ENCODE data around the gene ZNF417. TPM values are rescaled to one million over a fixed set of nuclear protein-coding genes. Genes with fewer than 3 reads are reported as not detected.
"Not testable (repeated sequence)": the region's sequence is repeated elsewhere in the genome, so short reads cannot be mapped to it uniquely, and the experiment has no call there.

Gene ZNF417
- total RNA-seq, 2 experiments from 2014 or later: 10.6 to 11.1 TPM

DNA sequence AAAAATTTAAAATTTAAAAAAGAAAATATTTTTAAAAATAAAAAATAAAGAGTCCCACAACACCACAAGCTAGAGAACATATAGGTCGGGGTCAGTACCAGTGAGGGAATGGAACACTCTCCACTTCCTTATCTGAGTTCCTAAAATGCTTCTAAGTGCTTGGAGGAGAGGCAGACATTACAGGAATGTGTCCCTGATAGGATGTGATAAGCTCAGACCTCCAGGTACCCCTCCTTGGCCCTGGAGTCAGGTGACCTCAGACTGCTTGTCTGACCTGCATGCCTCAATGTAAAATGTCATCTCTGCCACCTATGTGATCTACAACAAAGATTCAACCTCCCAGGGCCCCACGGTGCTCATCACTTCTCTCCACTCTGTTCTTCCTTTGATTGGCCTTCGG lies 30.3 kb downstream of the ZNF417 start:
- Mint-ChIP-seq H3K4me3 (no peak overlapping the region), H3K27ac (no peak overlapping the region), H3K9me3 (peaks cover 47% of the 10 kb centered on the region), H3K4me1 (ENCODE audit: low read depth) (peaks cover 19% of the 10 kb centered on the region), H3K27me3 (no peaks in the 10 kb centered on the region), H3K36me3 (peaks cover 64% of the 10 kb centered on the region)
- intact Hi-C loops (cut with micrococcal nuclease): loop anchor here (10.0 kb wide), 1 partner anchor 269 kb away; the partner anchor contains the start of gene ZNF329
- CTCF ChIA-PET: interaction anchor here (1.3 kb wide), 1 partner anchor 265 kb away, joined by 3 read pairs; the partner anchor contains the start of gene ZNF329
- POLR2A ChIA-PET: no interaction called here
- no peak for DNase-seq

DNA sequence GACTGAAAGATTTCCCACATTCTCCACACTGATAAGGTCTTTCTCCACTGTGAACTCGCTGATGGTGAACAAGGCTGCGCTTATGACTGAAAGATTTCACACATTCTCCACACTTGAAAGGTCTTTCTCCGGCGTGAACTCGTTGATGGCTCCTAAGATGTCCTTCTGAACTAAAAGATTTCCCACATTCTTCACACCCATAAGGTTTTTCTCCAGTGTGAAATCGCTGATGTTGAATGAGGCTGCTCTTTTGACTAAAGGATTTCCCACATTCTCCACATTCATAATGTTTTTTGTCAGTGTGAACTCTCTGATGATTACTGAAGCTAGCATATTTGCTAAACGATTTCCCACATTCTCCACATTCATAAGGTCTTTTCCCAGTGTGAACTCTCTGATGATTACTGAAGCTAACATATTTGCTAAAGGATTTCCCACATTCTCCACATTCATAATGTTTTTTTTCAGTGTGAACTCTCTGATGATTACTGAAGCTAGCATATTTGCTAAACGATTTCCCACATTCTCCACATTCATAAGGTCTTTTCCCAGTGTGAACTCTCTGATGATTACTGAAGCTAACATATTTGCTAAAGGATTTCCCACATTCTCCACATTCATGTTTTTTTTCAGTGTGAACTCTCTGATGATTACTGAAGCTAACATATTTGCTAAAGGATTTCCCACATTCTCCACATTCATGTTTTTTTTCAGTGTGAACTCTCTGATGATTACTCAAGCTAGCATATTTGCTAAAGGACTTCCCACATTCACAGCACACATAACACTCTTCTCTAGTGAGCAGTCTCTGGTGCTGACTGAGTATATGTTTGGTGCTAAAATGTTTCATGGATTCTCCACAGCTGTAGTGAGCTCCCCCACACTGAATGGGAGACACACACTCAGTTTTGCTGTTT lies 42.3 kb downstream of the ZNF417 start:
- H3K4me1 Mint-ChIP-seq (ENCODE audit: low read depth); H3K27me3 Mint-ChIP-seq; CTCF ChIA-PET; DNase-seq; H3K4me3 Mint-ChIP-seq; POLR2A ChIA-PET; H3K27ac Mint-ChIP-seq; intact Hi-C loops (cut with micrococcal nuclease): not testable (repeated sequence)
- H3K9me3 Mint-ChIP-seq: peaks cover 74% of the 10 kb centered on the region
- H3K36me3 Mint-ChIP-seq: peaks cover 80% of the 10 kb centered on the region

DNA sequence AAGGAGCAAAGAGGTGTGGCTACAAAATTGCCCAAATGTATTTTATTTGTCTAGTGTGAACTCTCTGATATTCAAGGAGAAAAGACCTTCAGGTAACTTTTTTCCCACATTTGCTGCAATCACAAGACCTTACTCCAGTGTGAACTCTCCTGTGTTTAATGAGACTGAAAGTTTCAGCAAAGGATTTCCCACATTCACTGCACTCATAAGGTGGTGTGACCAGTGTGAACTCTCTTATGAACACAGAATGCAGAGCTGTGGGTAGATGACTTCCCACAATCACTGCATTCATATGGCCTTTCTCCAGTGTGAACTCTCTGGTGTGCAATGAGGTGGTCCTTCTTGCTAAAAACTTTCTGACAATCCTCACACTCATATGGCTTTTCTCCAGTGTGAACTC lies 43.9 kb downstream of the ZNF417 start:
- H3K27me3 Mint-ChIP-seq: no peaks in the 10 kb centered on the region
- ChIA-PET POLR2A (no interaction called here), CTCF (no interaction called here)
- H3K4me1 Mint-ChIP-seq (ENCODE audit: low read depth): no peaks in the 10 kb centered on the region
- peaks cover 76% of the 10 kb centered on the region for H3K9me3 Mint-ChIP-seq
- no peak overlapping the region for H3K27ac Mint-ChIP-seq
- no peak for DNase-seq
- intact Hi-C loops (cut with micrococcal nuclease): no loop called here
- no peak overlapping the region for H3K4me3 Mint-ChIP-seq
- H3K36me3 Mint-ChIP-seq: peaks cover 81% of the 10 kb centered on the region

DNA sequence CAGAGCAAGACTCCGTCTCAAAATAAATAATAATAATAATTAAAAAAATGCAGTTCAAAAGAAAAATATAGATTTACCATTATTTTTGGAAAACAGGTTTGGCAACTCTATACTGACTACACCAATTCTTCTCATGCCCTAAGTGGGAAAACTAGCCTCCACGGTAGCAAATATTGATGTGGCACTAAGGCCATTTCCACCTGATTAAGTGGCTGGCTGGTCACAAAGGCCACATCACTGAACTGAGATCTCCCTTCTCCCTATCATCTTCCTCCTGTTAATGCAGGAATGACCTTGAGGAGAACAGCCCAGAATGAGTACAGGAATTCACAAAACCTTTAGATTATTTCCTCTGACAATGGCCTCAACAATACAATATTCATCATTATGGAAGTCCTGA lies 46.2 kb downstream of the ZNF417 start:
- peaks cover 81% of the 10 kb centered on the region for H3K36me3 Mint-ChIP-seq
- ChIA-PET POLR2A (no interaction called here), CTCF (no interaction called here)
- H3K9me3 Mint-ChIP-seq: peaks cover 74% of the 10 kb centered on the region
- DNase-seq: no peak
- no peaks in the 10 kb centered on the region for H3K4me1 Mint-ChIP-seq (ENCODE audit: low read depth)
- no peak overlapping the region for H3K27ac Mint-ChIP-seq
- no peaks in the 10 kb centered on the region for H3K27me3 Mint-ChIP-seq
- intact Hi-C loops (cut with micrococcal nuclease): no loop called here
- H3K4me3 Mint-ChIP-seq: no peak overlapping the region

DNA sequence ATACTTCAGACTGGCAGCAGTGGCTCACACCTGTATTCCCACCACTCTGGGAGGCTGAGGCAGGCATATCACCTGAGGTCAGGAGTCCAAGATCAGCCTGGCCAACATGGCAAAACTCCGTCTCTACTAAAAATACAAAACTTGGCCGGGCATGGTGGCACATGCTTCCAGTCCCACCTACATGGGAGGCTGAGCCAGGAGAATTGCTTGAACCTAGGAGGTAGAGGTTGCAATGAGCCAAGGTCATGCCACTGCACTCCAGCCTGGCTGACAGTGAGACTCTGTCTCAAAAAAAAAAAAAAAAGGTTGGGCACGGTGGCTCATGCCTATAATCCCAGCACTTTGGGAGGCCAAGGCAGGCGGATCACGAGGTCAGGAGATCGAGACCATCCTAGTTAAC lies 46.7 kb downstream of the ZNF417 start:
- peaks cover 76% of the 10 kb centered on the region for H3K9me3 Mint-ChIP-seq
- H3K27ac Mint-ChIP-seq; H3K4me3 Mint-ChIP-seq; DNase-seq; POLR2A ChIA-PET; H3K4me1 Mint-ChIP-seq (ENCODE audit: low read depth); intact Hi-C loops (cut with micrococcal nuclease); H3K27me3 Mint-ChIP-seq; CTCF ChIA-PET: not testable (repeated sequence)
- H3K36me3 Mint-ChIP-seq: peaks cover 83% of the 10 kb centered on the region

DNA sequence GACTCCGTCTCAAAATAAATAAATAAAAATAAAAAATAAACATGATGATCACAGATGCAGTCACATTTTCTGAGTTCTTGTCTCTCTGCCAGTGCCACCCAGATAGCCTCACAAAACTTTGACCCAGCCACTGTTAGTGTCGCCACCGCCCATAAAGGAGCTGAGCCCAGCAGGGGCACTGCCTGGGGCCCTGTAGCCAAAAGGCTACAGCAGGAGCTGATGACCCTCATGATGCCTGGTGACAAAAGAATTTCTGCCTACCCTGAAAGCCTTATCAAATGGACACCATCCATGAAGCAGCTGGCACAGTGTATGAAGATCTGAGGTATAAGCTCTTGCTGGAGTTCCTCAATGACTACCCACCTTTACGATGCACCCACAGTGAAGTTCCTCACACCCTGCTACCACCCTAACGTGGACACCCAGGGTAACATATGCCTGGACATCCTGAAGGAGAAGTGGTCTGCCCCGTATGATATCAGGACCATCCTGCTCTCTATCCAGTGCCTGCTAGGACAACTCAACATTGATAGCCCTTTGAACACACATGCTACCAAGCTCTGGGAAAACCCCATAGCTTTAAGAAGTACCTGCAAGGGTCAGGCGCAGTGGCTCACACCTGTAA lies 48.4 kb downstream of the ZNF417 start:
- no peak for DNase-seq
- Mint-ChIP-seq H3K4me3 (no peak overlapping the region), H3K4me1 (ENCODE audit: low read depth) (no peaks in the 10 kb centered on the region), H3K27me3 (no peaks in the 10 kb centered on the region), H3K36me3 (peaks cover 83% of the 10 kb centered on the region), H3K27ac (no peak overlapping the region), H3K9me3 (peaks cover 69% of the 10 kb centered on the region)
- CTCF ChIA-PET: no interaction called here
- POLR2A ChIA-PET: no interaction called here
- intact Hi-C loops (cut with micrococcal nuclease): no loop called here

Other genes with a start within 250 kb of the ZNF417 start
- gene ZSCAN4, start 247.7 kb downstream of the ZNF417 start, total RNA-seq: not detected
- 1 to 10 TPM; 4.4 to 6.2 TPM for gene ZNF551, start 234.6 kb downstream of the ZNF417 start, total RNA-seq
- under 1 TPM; 0.48 to 0.61 TPM for gene ZNF154, start 207.4 kb downstream of the ZNF417 start, total RNA-seq
- gene ZNF671, start 189.0 kb downstream of the ZNF417 start, total RNA-seq: 1 to 10 TPM; 5.4 to 6.3 TPM
- gene ZNF776, start 169.8 kb downstream of the ZNF417 start, total RNA-seq: 1 to 10 TPM; 7.8 to 8.3 TPM
- 10 to 100 TPM; 11.5 to 11.7 TPM for gene ZNF586, start 146.9 kb downstream of the ZNF417 start, total RNA-seq
- 1 to 10 TPM; 4.8 to 6.1 TPM for gene ZNF552, start 101.7 kb downstream of the ZNF417 start, total RNA-seq
- gene ZNF587B, start 86.3 kb downstream of the ZNF417 start, total RNA-seq: 10 to 100 TPM; 14.2 to 15.2 TPM
- gene ZNF587, start 66.7 kb downstream of the ZNF417 start, total RNA-seq: 10 to 100 TPM; 20.9 to 23.9 TPM
- gene ZNF814, start 27.6 kb downstream of the ZNF417 start, total RNA-seq: 10 to 100 TPM; 10.4 to 12.4 TPM
- gene ZNF418, start 18.8 kb upstream of the ZNF417 start, total RNA-seq: 1 to 10 TPM; 2.3 TPM
- gene ZNF256, start 31.1 kb upstream of the ZNF417 start, total RNA-seq: 1 to 10 TPM; 3.9 TPM
- gene C19orf18, start 57.9 kb upstream of the ZNF417 start, total RNA-seq: not detected
- gene ZNF606, start 86.2 kb upstream of the ZNF417 start, total RNA-seq: 1 to 10 TPM; 5.1 to 5.8 TPM
- gene ZSCAN1, start 117.4 kb upstream of the ZNF417 start, total RNA-seq: not detected
- under 1 TPM in 1 of 2 experiments, not detected in 1; 0.12 TPM for gene ZNF135, start 142.7 kb upstream of the ZNF417 start, total RNA-seq
- gene ZSCAN18, start 181.6 kb upstream of the ZNF417 start, total RNA-seq: 10 to 100 TPM; 13.8 to 15.7 TPM
- gene ZNF329, start 234.2 kb upstream of the ZNF417 start, total RNA-seq: 1 to 10 TPM; 4.2 to 4.4 TPM

All from activated CD4-positive, alpha-beta memory T cell treated with anti-CD3 and anti-CD28 coated beads for 36 hours (primary cell).